Activated CD4-positive, alpha-beta T cell treated with anti-CD3 and anti-CD28 coated beads, Interleukin-10, Interleukin-2, amounts not matched to agents 100 ng/mL and 50 ng/mL, durations not matched to agents 16 hours and 8 hours (primary cell): ENCODE measurements around the gene LAMA4.

Source experiments
- DNase-seq: peaks from one replicate; pipeline ENCODE4 v3.0.0-alpha.2; 2020

The LAMA4 gene, protein sequence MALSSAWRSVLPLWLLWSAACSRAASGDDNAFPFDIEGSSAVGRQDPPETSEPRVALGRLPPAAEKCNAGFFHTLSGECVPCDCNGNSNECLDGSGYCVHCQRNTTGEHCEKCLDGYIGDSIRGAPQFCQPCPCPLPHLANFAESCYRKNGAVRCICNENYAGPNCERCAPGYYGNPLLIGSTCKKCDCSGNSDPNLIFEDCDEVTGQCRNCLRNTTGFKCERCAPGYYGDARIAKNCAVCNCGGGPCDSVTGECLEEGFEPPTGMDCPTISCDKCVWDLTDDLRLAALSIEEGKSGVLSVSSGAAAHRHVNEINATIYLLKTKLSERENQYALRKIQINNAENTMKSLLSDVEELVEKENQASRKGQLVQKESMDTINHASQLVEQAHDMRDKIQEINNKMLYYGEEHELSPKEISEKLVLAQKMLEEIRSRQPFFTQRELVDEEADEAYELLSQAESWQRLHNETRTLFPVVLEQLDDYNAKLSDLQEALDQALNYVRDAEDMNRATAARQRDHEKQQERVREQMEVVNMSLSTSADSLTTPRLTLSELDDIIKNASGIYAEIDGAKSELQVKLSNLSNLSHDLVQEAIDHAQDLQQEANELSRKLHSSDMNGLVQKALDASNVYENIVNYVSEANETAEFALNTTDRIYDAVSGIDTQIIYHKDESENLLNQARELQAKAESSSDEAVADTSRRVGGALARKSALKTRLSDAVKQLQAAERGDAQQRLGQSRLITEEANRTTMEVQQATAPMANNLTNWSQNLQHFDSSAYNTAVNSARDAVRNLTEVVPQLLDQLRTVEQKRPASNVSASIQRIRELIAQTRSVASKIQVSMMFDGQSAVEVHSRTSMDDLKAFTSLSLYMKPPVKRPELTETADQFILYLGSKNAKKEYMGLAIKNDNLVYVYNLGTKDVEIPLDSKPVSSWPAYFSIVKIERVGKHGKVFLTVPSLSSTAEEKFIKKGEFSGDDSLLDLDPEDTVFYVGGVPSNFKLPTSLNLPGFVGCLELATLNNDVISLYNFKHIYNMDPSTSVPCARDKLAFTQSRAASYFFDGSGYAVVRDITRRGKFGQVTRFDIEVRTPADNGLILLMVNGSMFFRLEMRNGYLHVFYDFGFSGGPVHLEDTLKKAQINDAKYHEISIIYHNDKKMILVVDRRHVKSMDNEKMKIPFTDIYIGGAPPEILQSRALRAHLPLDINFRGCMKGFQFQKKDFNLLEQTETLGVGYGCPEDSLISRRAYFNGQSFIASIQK (N-terminal part only)

GRCh38 chr6:112253841-112254816, at the start of gene LAMA4:
Gene LAMA4 (minus strand): TSS chr6:112254567. CDS start chr6:112254150, 417 bp downstream.
- no peak for DNase-seq

DNA sequence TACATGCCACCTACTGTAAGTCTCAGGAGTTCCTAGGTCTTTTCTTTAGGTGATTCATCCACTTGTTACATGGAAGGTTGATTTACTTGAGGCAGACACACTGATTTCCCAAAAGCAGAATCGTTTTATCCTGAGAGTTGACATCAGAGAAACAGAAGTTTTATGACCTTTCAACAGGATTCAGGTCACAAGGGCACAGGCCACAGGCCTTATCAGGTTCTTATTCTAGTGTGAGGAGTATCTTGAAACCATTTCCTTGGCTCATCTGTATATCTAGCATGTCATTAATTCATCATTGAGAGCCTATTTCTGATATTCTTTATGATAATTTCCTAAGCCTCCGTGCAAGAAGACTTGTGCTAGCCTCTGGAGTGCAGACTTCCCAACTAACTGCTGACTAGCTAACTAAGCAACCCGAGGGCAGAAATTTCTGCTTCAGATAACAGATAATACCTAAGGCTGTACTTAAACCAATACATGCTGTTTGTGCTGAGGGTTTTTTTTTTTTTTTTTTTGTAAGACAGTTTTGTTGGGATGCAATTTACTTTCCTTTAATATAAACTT, 47.9 kb upstream of the LAMA4 start:
- DNase-seq, result no peak

DNA sequence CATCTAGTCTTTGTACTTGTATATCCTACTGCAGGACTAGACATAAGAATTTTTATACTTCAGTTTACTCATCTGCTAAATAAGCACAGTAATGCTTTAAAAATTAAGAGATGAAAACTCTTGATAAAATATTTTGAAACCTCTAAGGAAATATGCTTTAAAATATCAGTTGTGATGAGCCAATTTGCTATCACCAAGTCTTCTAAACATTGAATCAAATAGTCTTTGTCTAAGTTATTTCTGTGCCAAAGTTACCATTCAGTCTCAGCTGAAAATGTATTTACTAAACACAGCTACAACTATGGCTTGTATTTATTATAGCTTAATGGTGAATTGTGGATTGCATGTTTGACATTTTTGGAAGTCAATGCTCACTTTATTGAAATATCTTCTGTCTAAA, 46.5 kb upstream of the LAMA4 start:
- DNase-seq, result no peak

DNA sequence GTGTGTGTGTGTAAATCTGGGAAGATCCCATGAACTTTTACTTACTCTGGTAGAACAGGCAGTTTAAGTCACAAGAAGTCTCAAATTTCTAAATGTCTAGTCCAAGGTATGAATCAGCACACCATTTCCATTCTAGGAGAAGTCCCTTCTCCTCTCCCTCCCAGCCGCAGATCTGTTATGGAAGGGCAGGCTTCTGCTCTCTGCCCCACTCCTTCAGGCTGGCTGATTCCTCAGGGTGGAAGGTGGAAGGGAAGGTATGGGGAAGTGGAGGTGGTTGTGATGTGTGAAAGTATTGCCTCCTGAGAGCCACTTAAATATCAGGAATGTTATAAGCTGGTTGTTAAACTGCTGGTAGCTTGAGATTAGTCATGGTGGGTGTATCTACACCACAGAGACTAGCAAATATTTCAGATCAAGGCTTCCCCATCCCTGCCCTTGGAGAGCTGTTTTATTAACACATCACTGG, 44.5 kb upstream of the LAMA4 start:
- no peak for DNase-seq

DNA sequence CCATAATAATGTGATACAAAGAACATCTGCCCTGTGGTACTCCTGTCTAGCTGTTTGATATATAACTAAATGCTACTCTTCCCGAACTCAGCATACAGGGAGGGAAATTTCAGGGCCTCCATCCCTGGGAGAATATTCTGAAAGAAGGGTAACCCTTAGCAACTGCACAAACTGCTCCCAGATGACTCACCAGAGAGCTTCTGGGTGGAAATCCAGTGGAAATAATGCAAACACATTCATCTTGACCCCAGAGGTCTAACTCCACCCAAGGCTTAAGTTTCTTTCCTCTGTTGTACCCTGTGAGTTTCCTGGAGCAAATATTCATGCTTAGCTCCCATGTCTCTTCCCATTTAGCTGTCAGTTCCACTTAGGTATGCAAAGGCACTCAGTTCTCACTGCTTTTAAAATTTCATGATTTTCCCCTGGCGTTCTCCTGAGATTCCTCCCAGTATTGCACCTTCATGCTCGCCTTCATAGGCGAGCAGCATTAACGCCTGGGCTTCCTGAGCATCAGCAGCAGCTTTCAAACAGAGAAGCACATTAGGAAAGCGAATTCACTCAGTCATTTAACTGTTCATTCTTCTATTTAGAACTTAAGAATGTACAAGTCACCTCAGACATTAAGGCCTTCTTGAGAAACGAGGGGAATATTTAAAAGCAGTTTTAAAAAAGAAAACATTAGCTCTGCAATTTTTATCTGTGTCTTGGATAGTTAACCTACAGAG, 43.8 kb upstream of the LAMA4 start:
- DNase-seq, result no peak

- DNase-seq, result no peak
These were observed 42.3 kb upstream of the LAMA4 start for GRCh38 chr6:112296694-112297093.

DNA sequence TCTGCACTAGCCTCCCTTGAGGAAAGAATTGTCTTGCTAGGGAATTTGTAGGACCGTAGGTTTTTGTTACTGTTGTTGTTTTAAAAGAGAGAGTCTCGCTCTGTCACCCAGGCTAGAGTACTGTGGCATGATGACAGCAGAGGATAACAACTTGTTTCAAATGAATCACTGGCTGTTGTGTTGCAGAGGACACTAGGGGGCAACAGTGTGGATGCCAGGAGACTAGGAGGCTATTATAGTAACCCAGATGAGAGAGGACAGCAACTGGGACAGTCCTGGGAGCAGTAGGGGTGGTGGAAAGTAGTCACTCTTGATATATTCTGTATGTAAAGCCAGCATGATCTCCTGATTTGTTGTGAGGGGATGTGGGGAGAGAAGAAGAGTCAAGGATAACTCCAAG, 41.8 kb upstream of the LAMA4 start:
- peak; percentile 24 for DNase-seq

- no peak for DNase-seq
These were observed 36.9 kb upstream of the LAMA4 start for GRCh38 chr6:112291161-112291762.

- no peak for DNase-seq
These were observed 34.7 kb upstream of the LAMA4 start for GRCh38 chr6:112289038-112289566.

DNA sequence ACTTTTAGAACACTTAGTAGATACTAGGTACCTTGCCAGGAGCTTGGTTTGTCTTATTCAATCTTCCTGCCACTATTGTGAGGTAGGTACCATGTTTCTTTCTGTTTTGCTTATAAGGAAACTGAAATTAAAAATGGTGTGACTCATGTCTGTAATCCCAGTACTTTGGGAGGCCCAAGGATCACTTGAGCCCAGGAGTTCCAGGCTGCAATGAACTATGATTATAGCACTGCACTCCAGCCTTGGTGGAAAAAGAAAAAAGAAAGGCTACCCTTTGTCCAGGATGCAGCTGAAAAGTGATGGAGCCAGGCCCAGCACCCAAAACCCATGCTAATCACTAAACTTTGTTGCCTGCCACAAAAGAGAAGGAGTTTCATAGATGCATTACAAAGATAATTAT, 34.1 kb upstream of the LAMA4 start:
- DNase-seq, result peak; percentile 19

- DNase-seq, result no peak
These were observed 33.3 kb upstream of the LAMA4 start for GRCh38 chr6:112287577-112288225.

GRCh38 chr6:112286500-112287144, 32.3 kb upstream of the LAMA4 start:
- DNase-seq, result no peak

- peak; percentile 92 for DNase-seq
These were observed 31.6 kb upstream of the LAMA4 start for GRCh38 chr6:112286010-112286409.

- DNase-seq, result peak; percentile 15
These were observed 30.2 kb upstream of the LAMA4 start for GRCh38 chr6:112284603-112285002.

GRCh38 chr6:112283621-112284020, 29.3 kb upstream of the LAMA4 start:
- DNase-seq, result no peak

DNA sequence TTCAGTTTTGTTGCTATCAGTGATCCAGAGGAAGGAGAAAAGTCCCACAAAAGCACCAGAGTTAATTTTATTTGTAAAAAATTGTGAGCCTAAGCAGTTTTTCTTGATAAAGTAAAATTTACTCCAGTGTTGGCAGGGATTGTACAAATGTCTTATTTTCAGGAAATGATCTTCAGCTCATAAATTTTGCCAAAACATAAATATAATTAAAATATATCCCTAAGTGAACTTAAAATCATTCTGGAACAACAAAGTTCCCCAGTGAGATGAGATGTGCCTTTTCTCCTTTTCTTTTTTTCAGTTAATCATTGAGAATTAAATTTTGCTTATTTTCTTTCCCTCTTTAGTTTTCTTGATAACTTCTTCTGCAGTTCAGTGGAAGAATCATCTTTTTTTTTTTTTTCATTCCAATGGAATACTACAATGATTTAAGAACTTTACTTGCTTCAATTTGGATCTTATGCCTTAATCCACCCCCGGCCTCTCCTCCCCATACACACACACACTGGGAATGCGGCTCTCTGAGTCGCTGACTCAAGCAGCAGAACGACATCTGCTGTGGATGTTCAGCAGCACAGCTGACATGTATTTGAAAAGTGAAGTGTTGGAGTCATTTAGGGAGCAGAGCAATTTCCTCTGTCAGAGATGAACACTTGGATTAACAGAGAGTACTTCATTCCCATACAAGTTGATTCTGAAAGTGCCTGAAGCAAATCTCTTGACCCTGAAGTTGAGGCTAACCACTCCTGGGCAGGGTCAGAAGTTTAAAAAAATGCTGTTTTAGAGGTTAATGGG, 27.7 kb upstream of the LAMA4 start:
- DNase-seq, result no peak

GRCh38 chr6:112279031-112279935, 24.9 kb upstream of the LAMA4 start:
- DNase-seq, result no peak
